HEK293 (cell line): ENCODE data around the gene NEAT1.

Experiments
- CTCF ChIA-PET: fragments of 350-600 bp; formaldehyde crosslinking; extraction: SDS; loops from one replicate; lab custom pipeline; 2021; ENCODE audit warnings: antibody characterized with exemption; lab: Yijun Ruan, JAX
- POLR2A ChIA-PET: fragments of 300-600 bp; formaldehyde crosslinking; extraction: SDS; loops from one replicate; lab custom pipeline; 2020; ENCODE audit warnings: antibody characterized with exemption, inconsistent platforms; lab: Yijun Ruan, JAX
- H3K27ac ChIP-seq: fragments of 200-500 bp; sonication (Bioruptor generic); 2 replicates; pipeline ENCODE4 v1.5.1; 2014; ENCODE audit warnings: low read depth, low read length, control low read depth, inconsistent platforms; ENCODE audit errors: extremely low read depth
- H3K36me3 ChIP-seq, 2 experiments: fragments of 200-500 bp in 1 of 2; sonication (Bioruptor generic) in 1 of 2; 1 replicate in 1 of 2; 2 replicates in 1 of 2; pipeline ENCODE4 v1.5.1; 2014 to 2017; ENCODE audit warnings: inconsistent platforms in 2 of 2, low read length in 2 of 2; ENCODE audit not compliant: control insufficient read depth in 2 of 2, insufficient read depth in 1 of 2
- H3K4me1 ChIP-seq: fragments of 200-500 bp; sonication (Bioruptor generic); 2 replicates; pipeline ENCODE4 v1.5.1; 2014; ENCODE audit warnings: mild to moderate bottlenecking, low read length, inconsistent platforms; ENCODE audit not compliant: control insufficient read depth, insufficient read depth
- H3K4me3 ChIP-seq: 2 replicates; pipeline ENCODE4 v1.5.1; 2011; ENCODE audit warnings: low read depth, mild to moderate bottlenecking, control low read depth, low read length, moderate library complexity
- H3K9me3 ChIP-seq: fragments of 200-500 bp; sonication (Bioruptor generic); 2 replicates; pipeline ENCODE4 v1.5.1; 2014; ENCODE audit warnings: low read depth, low read length, inconsistent platforms; ENCODE audit not compliant: control insufficient read depth, insufficient read depth
- GLIS1 ChIP-seq: fragments of 450-650 bp; formaldehyde crosslinking; IDR thresholded peaks from 2 replicates; pipeline ENCODE4 v1.5.1; 2016; ENCODE audit warnings: missing biosample characterization, missing genetic modification characterization
- HOXD13 ChIP-seq: sonication (generic); formaldehyde crosslinking; IDR thresholded peaks from 2 replicates; pipeline ENCODE4 v1.8.0; 2022; ENCODE audit warnings: missing genetic modification reagents, borderline replicate concordance
- MEIS1 ChIP-seq: sonication (generic); formaldehyde crosslinking; IDR thresholded peaks from 2 replicates; pipeline ENCODE4 v1.8.1; 2022; ENCODE audit warnings: missing genetic modification reagents, mild to moderate bottlenecking, borderline replicate concordance
- SALL2 ChIP-seq: fragments of 450-650 bp; formaldehyde crosslinking; IDR thresholded peaks from 2 replicates; pipeline ENCODE4 v1.5.0; 2017; ENCODE audit warnings: missing biosample characterization, mild to moderate bottlenecking, missing genetic modification characterization, borderline replicate concordance
- ZIC2 ChIP-seq: fragments of 450-650 bp; formaldehyde crosslinking; IDR thresholded peaks from 2 replicates; pipeline ENCODE4 v1.5.1; 2016; ENCODE audit warnings: missing biosample characterization, missing genetic modification characterization
- ZNF140 ChIP-seq: fragments of 450-650 bp; formaldehyde crosslinking; IDR thresholded peaks from 2 replicates; pipeline ENCODE4 v1.5.1; 2016; ENCODE audit warnings: missing biosample characterization, missing genetic modification characterization
- ZNF175 ChIP-seq: fragments of 450-650 bp; formaldehyde crosslinking; IDR thresholded peaks from 2 replicates; pipeline ENCODE4 v1.5.1; 2016; ENCODE audit warnings: missing biosample characterization, missing genetic modification characterization
- ZNF18 ChIP-seq: fragments of 450-650 bp; formaldehyde crosslinking; IDR thresholded peaks from 2 replicates; pipeline ENCODE4 v1.5.1; 2016; ENCODE audit warnings: missing biosample characterization, missing genetic modification characterization
- ZNF2 ChIP-seq: fragments of 450-650 bp; formaldehyde crosslinking; IDR thresholded peaks from 2 replicates; pipeline ENCODE4 v1.5.1; 2016; ENCODE audit warnings: missing biosample characterization, missing genetic modification characterization
- ZNF302 ChIP-seq: fragments of 450-650 bp; formaldehyde crosslinking; IDR thresholded peaks from 2 replicates; pipeline ENCODE4 v1.5.1; 2016; ENCODE audit warnings: missing biosample characterization, missing genetic modification characterization, low read depth
- ZNF335 ChIP-seq: fragments of 450-650 bp; formaldehyde crosslinking; conservative IDR thresholded peaks from 2 replicates; pipeline ENCODE4 v1.5.1; 2016; ENCODE audit warnings: missing biosample characterization, missing genetic modification characterization
- ZNF366 ChIP-seq: fragments of 450-650 bp; formaldehyde crosslinking; conservative IDR thresholded peaks from 2 replicates; pipeline ENCODE4 v1.5.1; 2016; ENCODE audit warnings: missing biosample characterization, missing genetic modification characterization
- ZNF423 ChIP-seq: fragments of 450-650 bp; formaldehyde crosslinking; IDR thresholded peaks from 2 replicates; pipeline ENCODE4 v1.5.1; 2016; ENCODE audit warnings: missing biosample characterization, missing genetic modification characterization
- ZNF510 ChIP-seq: fragments of 450-650 bp; formaldehyde crosslinking; IDR thresholded peaks from 2 replicates; pipeline ENCODE4 v1.5.1; 2018; ENCODE audit warnings: mild to moderate bottlenecking, missing genetic modification characterization, missing biosample characterization; ENCODE audit not compliant: insufficient replicate concordance
- ZNF521 ChIP-seq: fragments of 450-650 bp; formaldehyde crosslinking; IDR thresholded peaks from 2 replicates; pipeline ENCODE4 v1.5.1; 2017; ENCODE audit warnings: missing biosample characterization, mild to moderate bottlenecking, missing genetic modification characterization
- ZNF530 ChIP-seq: fragments of 450-650 bp; formaldehyde crosslinking; IDR thresholded peaks from 2 replicates; pipeline ENCODE4 v1.5.1; 2016; ENCODE audit warnings: low read depth, missing biosample characterization, missing genetic modification characterization
- ZNF558 ChIP-seq: fragments of 450-650 bp; formaldehyde crosslinking; IDR thresholded peaks from 2 replicates; pipeline ENCODE4 v1.5.1; 2016; ENCODE audit warnings: missing biosample characterization, missing genetic modification characterization
- ZNF571 ChIP-seq: fragments of 450-650 bp; formaldehyde crosslinking; IDR thresholded peaks from 2 replicates; pipeline ENCODE4 v1.5.0; 2017; ENCODE audit warnings: missing biosample characterization, missing genetic modification characterization
- ZNF830 ChIP-seq: fragments of 450-650 bp; IDR thresholded peaks from 2 replicates; pipeline ENCODE4 v1.5.0; 2018; ENCODE audit warnings: missing biosample characterization, missing genetic modification characterization, low read depth, mild to moderate bottlenecking, moderate library complexity
- ZSCAN16 ChIP-seq: fragments of 450-650 bp; formaldehyde crosslinking; IDR thresholded peaks from 2 replicates; pipeline ENCODE4 v1.5.1; 2016; ENCODE audit warnings: missing biosample characterization, missing genetic modification characterization
- ZSCAN30 ChIP-seq: fragments of 450-650 bp; IDR thresholded peaks from 2 replicates; pipeline ENCODE4 v1.5.1; 2018; ENCODE audit warnings: missing biosample characterization, mild to moderate bottlenecking, missing genetic modification characterization, moderate library complexity
- TF ChIP-seq, protein P1 (sequence below): fragments of 450-650 bp; formaldehyde crosslinking; IDR thresholded peaks from 2 replicates; pipeline ENCODE4 v1.5.1; 2016; ENCODE audit warnings: missing biosample characterization, missing genetic modification characterization, borderline replicate concordance
- TF ChIP-seq, protein P2 (sequence below): fragments of 450-650 bp; formaldehyde crosslinking; IDR thresholded peaks from 2 replicates; pipeline ENCODE4 v1.5.1; 2017; ENCODE audit warnings: missing biosample characterization, missing genetic modification characterization
- TF ChIP-seq, protein P3 (sequence below): fragments of 450-650 bp; formaldehyde crosslinking; conservative IDR thresholded peaks from 2 replicates; pipeline ENCODE4 v1.5.1; 2016; ENCODE audit warnings: low read depth, missing biosample characterization, missing genetic modification characterization
- TF ChIP-seq, protein P4 (sequence below): fragments of 450-650 bp; formaldehyde crosslinking; conservative IDR thresholded peaks from 2 replicates; pipeline ENCODE4 v1.5.1; 2016; ENCODE audit warnings: low read depth, missing biosample characterization, missing genetic modification characterization

NEAT1 gene

DNA sequence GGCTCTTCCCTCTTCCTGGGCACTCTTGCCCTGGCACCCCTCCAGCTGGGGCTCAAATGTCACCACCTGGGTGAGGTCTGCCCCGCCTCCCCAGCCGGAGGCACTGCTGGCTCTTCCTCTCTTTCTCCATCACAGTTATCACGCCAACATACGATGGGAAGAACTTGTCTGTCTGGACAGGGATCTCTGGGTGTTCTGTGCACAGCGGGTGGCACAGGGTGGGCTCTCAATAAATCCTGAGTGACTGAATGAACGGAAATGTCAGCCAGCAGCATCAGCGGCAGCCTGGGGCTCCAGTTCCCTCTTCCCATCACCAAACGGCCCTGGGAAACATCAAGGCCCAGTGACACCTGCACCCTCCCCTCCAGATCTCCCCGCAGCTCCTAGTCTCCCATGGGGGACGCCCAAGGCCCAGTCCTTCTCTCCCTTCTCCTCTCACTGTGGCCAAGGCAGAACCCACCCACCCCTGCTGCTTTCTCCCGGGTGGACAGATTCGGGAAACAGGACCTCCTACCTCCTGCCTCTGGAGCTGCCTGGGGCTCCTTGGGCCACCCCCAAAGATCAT is 39.7 kb upstream of the NEAT1 start:
- ChIA-PET CTCF (interaction anchor here (0.6 to 2.5 kb wide), 4 partner anchors 11 to 365 kb away, joined by 3 to 7 read pairs (median 5); no protein-coding TSS in a partner anchor), POLR2A (interaction anchor here (0.7 to 8.3 kb wide), 9 partner anchors 12 to 123 kb away, joined by 3 to 110 read pairs (median 10); partner anchors contain the start of genes DPF2, MALAT1 and NEAT1)
- H3K9me3 ChIP-seq: no peaks in the 10 kb centered on the region
- H3K4me3 ChIP-seq: peak overlapping the region; percentile 24
- no peaks in the 10 kb centered on the region for H3K36me3 ChIP-seq
- peak overlapping the region; percentile 93 for H3K27ac ChIP-seq
- H3K4me1 ChIP-seq: peaks cover 6% of the 10 kb centered on the region; the same call in 1 of the 2 replicates
- TF ChIP-seq, protein P1, sequence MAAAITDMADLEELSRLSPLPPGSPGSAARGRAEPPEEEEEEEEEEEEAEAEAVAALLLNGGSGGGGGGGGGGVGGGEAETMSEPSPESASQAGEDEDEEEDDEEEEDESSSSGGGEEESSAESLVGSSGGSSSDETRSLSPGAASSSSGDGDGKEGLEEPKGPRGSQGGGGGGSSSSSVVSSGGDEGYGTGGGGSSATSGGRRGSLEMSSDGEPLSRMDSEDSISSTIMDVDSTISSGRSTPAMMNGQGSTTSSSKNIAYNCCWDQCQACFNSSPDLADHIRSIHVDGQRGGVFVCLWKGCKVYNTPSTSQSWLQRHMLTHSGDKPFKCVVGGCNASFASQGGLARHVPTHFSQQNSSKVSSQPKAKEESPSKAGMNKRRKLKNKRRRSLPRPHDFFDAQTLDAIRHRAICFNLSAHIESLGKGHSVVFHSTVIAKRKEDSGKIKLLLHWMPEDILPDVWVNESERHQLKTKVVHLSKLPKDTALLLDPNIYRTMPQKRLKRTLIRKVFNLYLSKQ (tag by site-specific recombination): no peak
- TF ChIP-seq ZNF335 (tag by site-specific recombination) (no peak), ZSCAN16 (tag by site-specific recombination) (0 out of 2 replicates have a peak, but pooled peaks have one; percentile 58), ZNF175 (tag by site-specific recombination) (no peak), ZNF830 (tag by site-specific recombination) (no peak), SALL2 (tag by site-specific recombination) (no peak), ZNF530 (no peak), ZNF510 (tag by site-specific recombination) (no peak), ZNF571 (tag by site-specific recombination) (no peak), GLIS1 (peak; percentile 2; the same call in 1 of the 2 replicates), ZNF302 (tag by site-specific recombination) (no peak), ZNF2 (tag by site-specific recombination) (no peak), HOXD13 (CRISPR knock-in tag) (0 out of 2 replicates have a peak, but pooled peaks have one; percentile 35), ZSCAN30 (tag by site-specific recombination) (no peak), MEIS1 (CRISPR knock-in tag) (no peak), ZNF140 (tag by site-specific recombination) (no peak), ZNF423 (tag by site-specific recombination) (no peak), ZIC2 (tag by site-specific recombination) (peak; percentile 74), ZNF521 (tag by site-specific recombination) (no peak), ZNF18 (no peak), ZNF366 (tag by site-specific recombination) (peak; percentile 76; the same call in 1 of the 2 replicates), ZNF558 (no peak)
- TF ChIP-seq, protein P2, sequence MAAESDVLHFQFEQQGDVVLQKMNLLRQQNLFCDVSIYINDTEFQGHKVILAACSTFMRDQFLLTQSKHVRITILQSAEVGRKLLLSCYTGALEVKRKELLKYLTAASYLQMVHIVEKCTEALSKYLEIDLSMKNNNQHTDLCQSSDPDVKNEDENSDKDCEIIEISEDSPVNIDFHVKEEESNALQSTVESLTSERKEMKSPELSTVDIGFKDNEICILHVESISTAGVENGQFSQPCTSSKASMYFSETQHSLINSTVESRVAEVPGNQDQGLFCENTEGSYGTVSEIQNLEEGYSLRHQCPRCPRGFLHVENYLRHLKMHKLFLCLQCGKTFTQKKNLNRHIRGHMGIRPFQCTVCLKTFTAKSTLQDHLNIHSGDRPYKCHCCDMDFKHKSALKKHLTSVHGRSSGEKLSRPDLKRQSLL (tag by site-specific recombination): no peak
- TF ChIP-seq, protein P3, sequence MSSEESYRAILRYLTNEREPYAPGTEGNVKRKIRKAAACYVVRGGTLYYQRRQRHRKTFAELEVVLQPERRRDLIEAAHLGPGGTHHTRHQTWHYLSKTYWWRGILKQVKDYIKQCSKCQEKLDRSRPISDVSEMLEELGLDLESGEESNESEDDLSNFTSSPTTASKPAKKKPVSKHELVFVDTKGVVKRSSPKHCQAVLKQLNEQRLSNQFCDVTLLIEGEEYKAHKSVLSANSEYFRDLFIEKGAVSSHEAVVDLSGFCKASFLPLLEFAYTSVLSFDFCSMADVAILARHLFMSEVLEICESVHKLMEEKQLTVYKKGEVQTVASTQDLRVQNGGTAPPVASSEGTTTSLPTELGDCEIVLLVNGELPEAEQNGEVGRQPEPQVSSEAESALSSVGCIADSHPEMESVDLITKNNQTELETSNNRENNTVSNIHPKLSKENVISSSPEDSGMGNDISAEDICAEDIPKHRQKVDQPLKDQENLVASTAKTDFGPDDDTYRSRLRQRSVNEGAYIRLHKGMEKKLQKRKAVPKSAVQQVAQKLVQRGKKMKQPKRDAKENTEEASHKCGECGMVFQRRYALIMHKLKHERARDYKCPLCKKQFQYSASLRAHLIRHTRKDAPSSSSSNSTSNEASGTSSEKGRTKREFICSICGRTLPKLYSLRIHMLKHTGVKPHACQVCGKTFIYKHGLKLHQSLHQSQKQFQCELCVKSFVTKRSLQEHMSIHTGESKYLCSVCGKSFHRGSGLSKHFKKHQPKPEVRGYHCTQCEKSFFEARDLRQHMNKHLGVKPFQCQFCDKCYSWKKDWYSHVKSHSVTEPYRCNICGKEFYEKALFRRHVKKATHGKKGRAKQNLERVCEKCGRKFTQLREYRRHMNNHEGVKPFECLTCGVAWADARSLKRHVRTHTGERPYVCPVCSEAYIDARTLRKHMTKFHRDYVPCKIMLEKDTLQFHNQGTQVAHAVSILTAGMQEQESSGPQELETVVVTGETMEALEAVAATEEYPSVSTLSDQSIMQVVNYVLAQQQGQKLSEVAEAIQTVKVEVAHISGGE (tag by site-specific recombination): no peak
- TF ChIP-seq, protein P4, sequence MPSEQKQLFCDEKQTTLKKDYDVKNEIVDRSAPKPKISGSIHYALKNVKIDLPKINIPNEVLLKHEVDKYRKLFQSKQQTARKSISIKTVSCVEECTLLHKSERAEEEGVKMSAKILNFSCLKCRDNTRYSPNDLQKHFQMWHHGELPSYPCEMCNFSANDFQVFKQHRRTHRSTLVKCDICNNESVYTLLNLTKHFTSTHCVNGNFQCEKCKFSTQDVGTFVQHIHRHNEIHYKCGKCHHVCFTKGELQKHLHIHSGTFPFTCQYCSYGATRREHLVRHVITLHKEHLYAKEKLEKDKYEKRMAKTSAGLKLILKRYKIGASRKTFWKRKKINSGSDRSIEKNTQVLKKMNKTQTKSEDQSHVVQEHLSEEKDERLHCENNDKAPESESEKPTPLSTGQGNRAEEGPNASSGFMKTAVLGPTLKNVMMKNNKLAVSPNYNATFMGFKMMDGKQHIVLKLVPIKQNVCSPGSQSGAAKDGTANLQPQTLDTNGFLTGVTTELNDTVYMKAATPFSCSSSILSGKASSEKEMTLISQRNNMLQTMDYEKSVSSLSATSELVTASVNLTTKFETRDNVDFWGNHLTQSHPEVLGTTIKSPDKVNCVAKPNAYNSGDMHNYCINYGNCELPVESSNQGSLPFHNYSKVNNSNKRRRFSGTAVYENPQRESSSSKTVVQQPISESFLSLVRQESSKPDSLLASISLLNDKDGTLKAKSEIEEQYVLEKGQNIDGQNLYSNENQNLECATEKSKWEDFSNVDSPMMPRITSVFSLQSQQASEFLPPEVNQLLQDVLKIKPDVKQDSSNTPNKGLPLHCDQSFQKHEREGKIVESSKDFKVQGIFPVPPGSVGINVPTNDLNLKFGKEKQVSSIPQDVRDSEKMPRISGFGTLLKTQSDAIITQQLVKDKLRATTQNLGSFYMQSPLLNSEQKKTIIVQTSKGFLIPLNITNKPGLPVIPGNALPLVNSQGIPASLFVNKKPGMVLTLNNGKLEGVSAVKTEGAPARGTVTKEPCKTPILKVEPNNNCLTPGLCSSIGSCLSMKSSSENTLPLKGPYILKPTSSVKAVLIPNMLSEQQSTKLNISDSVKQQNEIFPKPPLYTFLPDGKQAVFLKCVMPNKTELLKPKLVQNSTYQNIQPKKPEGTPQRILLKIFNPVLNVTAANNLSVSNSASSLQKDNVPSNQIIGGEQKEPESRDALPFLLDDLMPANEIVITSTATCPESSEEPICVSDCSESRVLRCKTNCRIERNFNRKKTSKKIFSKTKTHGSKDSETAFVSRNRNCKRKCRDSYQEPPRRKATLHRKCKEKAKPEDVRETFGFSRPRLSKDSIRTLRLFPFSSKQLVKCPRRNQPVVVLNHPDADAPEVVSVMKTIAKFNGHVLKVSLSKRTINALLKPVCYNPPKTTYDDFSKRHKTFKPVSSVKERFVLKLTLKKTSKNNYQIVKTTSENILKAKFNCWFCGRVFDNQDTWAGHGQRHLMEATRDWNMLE (tag by site-specific recombination): no peak
